Measurements from ENCODE around the gene RTN4RL2.
A peak's percentile ranks its signal among the peaks of the same experiment; 100 is the strongest.

Gene RTN4RL2

GRCh38 chr11:57481315-57481714, 21.0 kb downstream of the RTN4RL2 start:
- DNase-seq (ENCODE audit: low read depth), result no peak

GRCh38 chr11:57481915-57482781, 21.8 kb downstream of the RTN4RL2 start:
- DNase-seq (ENCODE audit: low read depth), result no peak

GRCh38 chr11:57482782-57483561, 22.6 kb downstream of the RTN4RL2 start:
- DNase-seq (ENCODE audit: low read depth), result no peak

GRCh38 chr11:57483562-57483918, 23.2 kb downstream of the RTN4RL2 start:
- no peak for DNase-seq (ENCODE audit: low read depth)

GRCh38 chr11:57484141-57484710, 23.9 kb downstream of the RTN4RL2 start:
- no peak for DNase-seq (ENCODE audit: low read depth)

GRCh38 chr11:57485217-57485990, 25.1 kb downstream of the RTN4RL2 start:
- DNase-seq (ENCODE audit: low read depth), result no peak

- no peak for DNase-seq (ENCODE audit: low read depth)
These were observed 26.9 kb downstream of the RTN4RL2 start for GRCh38 chr11:57487021-57487778.

- no peak for DNase-seq (ENCODE audit: low read depth)
These were observed 27.8 kb downstream of the RTN4RL2 start for GRCh38 chr11:57487920-57488659.

GRCh38 chr11:57490456-57491248, 30.3 kb downstream of the RTN4RL2 start:
- DNase-seq (ENCODE audit: low read depth), result peak; percentile 36

GRCh38 chr11:57491371-57492061, 31.2 kb downstream of the RTN4RL2 start:
- DNase-seq (ENCODE audit: low read depth), result peak; percentile 48

- peak; percentile 37 for DNase-seq (ENCODE audit: low read depth)
These were observed 33.5 kb downstream of the RTN4RL2 start for GRCh38 chr11:57493507-57494503.

GRCh38 chr11:57496109-57496820, 35.9 kb downstream of the RTN4RL2 start:
- DNase-seq (ENCODE audit: low read depth), result no peak

GRCh38 chr11:57497303-57498247, 37.2 kb downstream of the RTN4RL2 start:
- DNase-seq (ENCODE audit: low read depth), result no peak

- DNase-seq (ENCODE audit: low read depth), result no peak
These were observed 38.2 kb downstream of the RTN4RL2 start for GRCh38 chr11:57498540-57498939.

GRCh38 chr11:57499413-57499982, 39.2 kb downstream of the RTN4RL2 start:
- DNase-seq (ENCODE audit: low read depth), result peak; percentile 92

- DNase-seq (ENCODE audit: low read depth), result no peak
These were observed 39.7 kb downstream of the RTN4RL2 start for GRCh38 chr11:57499983-57500461.

Data from EH (cell line).